ENCODE results near the gene TWF2. TPM values are rescaled to one million over a fixed set of nuclear protein-coding genes. Genes with fewer than 3 reads are reported as not detected.

TWF2 gene
- total RNA-seq, 4 donors from 2014 or later, result 50.4 to 129 (median 122) TPM

GRCh38 chr3:52195823-52196331 is 43.1 kb downstream of the TWF2 start:
- TF ChIP-seq CTCF (IDR thresholded peaks at IDR 0.05; ENCODE audit: low read depth), result no peak

- no peak for TF ChIP-seq CTCF (IDR thresholded peaks at IDR 0.05; ENCODE audit: low read depth)
Measured at GRCh38 chr3:52195291-52195597, 43.7 kb downstream of the TWF2 start.

DNA sequence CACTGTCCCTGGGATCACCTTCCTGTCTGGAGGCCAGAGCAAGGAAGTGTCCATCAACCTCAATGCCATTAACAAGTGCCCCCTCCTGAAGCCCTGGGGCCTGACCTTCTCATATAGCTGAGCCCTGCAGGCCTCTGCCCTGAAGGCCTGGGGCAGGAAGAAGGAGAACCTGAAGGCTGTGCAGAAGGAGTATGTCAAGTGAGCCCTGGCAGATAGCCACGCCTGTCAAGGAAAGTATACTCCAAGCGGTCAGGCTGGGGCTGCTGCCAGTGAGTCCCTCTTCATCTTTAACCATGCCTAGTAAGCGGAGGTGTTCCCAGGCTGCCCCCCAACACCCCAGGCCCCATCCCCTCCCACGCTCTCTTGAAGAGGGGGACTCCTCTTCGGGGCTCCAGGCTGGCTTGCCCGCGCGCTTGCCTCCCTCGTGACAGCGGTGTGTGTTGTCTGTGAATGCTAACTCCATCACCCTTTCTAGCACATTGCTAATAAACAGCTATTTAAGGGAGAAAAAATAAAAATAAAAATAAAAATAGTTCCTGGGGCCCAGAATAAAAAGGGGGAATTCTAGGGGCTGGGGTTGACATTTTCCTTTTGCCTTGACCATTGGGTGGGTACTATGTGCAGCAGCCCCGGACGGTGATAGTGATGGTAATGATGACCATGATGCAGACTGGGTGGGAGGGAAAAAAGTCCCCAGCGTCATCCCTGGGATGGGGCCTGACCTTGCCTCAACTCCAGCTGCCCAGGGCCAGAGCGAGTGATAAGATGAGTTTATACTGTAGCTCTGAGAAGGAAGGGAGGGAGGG is 44.3 kb downstream of the TWF2 start:
- no peak for TF ChIP-seq CTCF (IDR thresholded peaks at IDR 0.05; ENCODE audit: low read depth)

DNA sequence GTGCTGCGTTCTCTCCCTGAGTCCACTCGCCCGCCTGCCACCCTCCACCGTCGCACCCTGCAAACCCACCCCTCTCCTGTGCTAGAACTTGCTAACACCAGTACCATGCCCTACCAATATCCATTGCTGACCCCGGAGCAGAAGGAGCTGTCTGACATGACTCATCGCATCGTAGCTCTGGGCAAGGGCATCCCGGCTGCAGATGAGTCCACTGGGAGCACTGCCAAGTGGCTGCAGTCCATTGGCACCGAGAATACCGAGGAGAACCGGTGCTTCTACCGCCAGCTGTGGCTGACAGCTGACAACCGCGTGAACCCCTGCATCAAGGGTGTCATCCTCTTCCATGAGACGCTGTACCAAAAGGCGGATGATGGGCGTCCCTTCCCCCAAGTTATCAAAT is 45.9 kb downstream of the TWF2 start:
- no peak for TF ChIP-seq CTCF (IDR thresholded peaks at IDR 0.05; ENCODE audit: low read depth)

DNA sequence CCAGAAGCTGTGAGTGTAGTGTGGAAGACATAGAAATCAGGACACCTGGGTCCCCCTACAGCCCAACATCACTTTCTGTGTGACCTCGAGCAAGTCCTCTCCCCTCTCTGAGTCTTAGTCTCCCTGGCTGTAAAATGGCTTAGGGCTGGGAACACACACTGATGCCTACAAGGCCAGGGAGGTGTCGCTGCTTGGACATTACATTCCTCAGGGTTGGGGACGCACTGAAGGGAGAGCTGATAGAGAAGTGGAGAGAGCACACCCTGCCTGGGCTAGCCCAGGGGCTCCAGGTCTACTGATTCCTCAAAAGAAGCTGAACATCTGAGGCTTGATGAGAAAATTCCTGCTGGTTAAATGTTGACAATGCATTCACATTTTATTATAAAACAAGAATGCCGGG is 47.3 kb downstream of the TWF2 start:
- no peak for TF ChIP-seq CTCF (IDR thresholded peaks at IDR 0.05; ENCODE audit: low read depth)

DNA sequence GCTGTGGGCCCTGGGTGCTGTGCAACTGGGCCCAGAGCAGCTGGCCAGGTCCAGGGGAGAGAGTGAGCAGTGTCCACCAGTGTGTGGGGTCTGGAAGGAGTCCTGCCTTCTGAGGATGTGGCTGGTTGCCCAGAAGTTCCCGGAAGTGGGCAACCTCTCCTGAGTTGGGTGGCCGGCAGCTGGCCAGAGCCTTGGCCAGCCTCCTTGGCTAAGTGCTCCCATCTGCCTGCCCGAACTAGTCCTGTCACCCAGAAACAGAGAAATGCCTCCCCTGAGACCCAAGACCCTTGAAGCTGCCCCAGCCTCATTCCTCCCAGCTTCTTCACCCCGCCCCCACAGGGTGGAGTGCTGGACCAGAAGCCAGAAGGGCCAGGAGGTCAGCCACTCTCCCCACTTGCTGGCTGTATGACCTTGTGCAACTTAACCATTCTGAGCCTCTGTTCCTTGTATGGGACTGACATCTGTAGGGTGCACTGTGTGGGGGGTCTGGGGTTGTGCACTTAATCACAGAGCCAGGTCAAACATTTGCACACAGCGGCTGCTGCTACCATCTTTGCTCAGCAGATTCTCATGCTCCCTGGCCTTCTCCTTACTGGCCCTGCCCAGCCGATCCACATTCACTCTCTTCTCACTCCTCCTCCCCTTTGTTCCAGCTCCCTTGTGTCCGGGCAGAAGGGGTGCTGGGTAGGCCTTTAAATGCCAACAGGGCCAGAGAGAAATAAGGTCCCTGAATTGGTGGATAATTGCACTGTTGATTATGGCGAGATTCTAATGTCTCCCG is 48.5 kb downstream of the TWF2 start:
- no peak for TF ChIP-seq CTCF (IDR thresholded peaks at IDR 0.05; ENCODE audit: low read depth)

GRCh38 chr3:52188556-52188955 is 50.4 kb downstream of the TWF2 start:
- no peak for TF ChIP-seq CTCF (IDR thresholded peaks at IDR 0.05; ENCODE audit: low read depth)
